ENCODE data around the gene NPTX1.
"Not testable (repeated sequence)": the region's sequence is repeated elsewhere in the genome, so short reads cannot be mapped to it uniquely, and the experiment has no call there.

NPTX1 gene

GRCh38 chr17:80511222-80512180, 35.1 kb upstream of the NPTX1 start:
- DNase-seq (no peak), ATAC-seq (replicated peaks) (no peak)
- Mint-ChIP-seq H3K27me3 (peaks cover 16 to 17% of the 10 kb centered on the region in 2 donors), H3K9me3 (no peaks in the 10 kb centered on the region), H3K36me3 (no peaks in the 10 kb centered on the region), H3K4me3 (no peak overlapping the region), H3K4me1 (no peaks in the 10 kb centered on the region), H3K27ac (no peak overlapping the region)

- Mint-ChIP-seq H3K36me3 (no peaks in the 10 kb centered on the region), H3K4me1 (no peaks in the 10 kb centered on the region), H3K4me3 (no peak overlapping the region), H3K27ac (no peak overlapping the region), H3K9me3 (no peaks in the 10 kb centered on the region), H3K27me3 (peaks cover 16 to 18% of the 10 kb centered on the region in 2 donors)
- DNase-seq (no peak), ATAC-seq (replicated peaks) (no peak)
Observed at GRCh38 chr17:80510772-80511171, 34.4 kb upstream of the NPTX1 start.

GRCh38 chr17:80510132-80510531, 33.7 kb upstream of the NPTX1 start:
- no peaks in the 10 kb centered on the region for H3K36me3 Mint-ChIP-seq
- no peaks in the 10 kb centered on the region for H3K4me1 Mint-ChIP-seq
- no peaks in the 10 kb centered on the region for H3K9me3 Mint-ChIP-seq
- H3K27ac Mint-ChIP-seq, result no peak overlapping the region
- DNase-seq, result no peak
- ATAC-seq (replicated peaks), result no peak
- H3K4me3 Mint-ChIP-seq, result no peak overlapping the region
- peaks cover 16 to 18% of the 10 kb centered on the region in 2 donors for H3K27me3 Mint-ChIP-seq

GRCh38 chr17:80509311-80509710, 32.9 kb upstream of the NPTX1 start:
- Mint-ChIP-seq H3K9me3 (no peaks in the 10 kb centered on the region), H3K36me3 (no peaks in the 10 kb centered on the region), H3K4me3 (no peak overlapping the region), H3K27me3 (peaks cover 18 to 19% of the 10 kb centered on the region in 2 donors), H3K4me1 (no peaks in the 10 kb centered on the region), H3K27ac (no peak overlapping the region)
- ATAC-seq (replicated peaks) (no peak), DNase-seq (no peak)

- Mint-ChIP-seq H3K36me3 (no peaks in the 10 kb centered on the region), H3K9me3 (no peaks in the 10 kb centered on the region), H3K4me1 (no peaks in the 10 kb centered on the region), H3K27ac (no peak overlapping the region), H3K4me3 (no peak overlapping the region), H3K27me3 (peaks cover 23 to 25% of the 10 kb centered on the region in 2 donors)
- ATAC-seq (replicated peaks) (no peak), DNase-seq (no peak)
Observed at GRCh38 chr17:80507965-80508364, 31.6 kb upstream of the NPTX1 start.

- H3K4me3 Mint-ChIP-seq; H3K9me3 Mint-ChIP-seq; DNase-seq; H3K4me1 Mint-ChIP-seq; H3K36me3 Mint-ChIP-seq; ATAC-seq (replicated peaks); H3K27ac Mint-ChIP-seq: not testable (repeated sequence)
- H3K27me3 Mint-ChIP-seq, result peaks cover 21 to 29% of the 10 kb centered on the region in 2 donors
Observed at GRCh38 chr17:80507177-80507576, 30.8 kb upstream of the NPTX1 start.

- Mint-ChIP-seq H3K36me3 (no peaks in the 10 kb centered on the region), H3K27me3 (peaks cover 21 to 47% of the 10 kb centered on the region in 2 donors), H3K27ac (no peak overlapping the region), H3K4me3 (no peak overlapping the region), H3K4me1 (no peaks in the 10 kb centered on the region), H3K9me3 (no peaks in the 10 kb centered on the region)
- DNase-seq (no peak), ATAC-seq (replicated peaks) (no peak)
Observed at GRCh38 chr17:80504686-80505413, 28.4 kb upstream of the NPTX1 start.

GRCh38 chr17:80503921-80504320, 27.5 kb upstream of the NPTX1 start:
- DNase-seq, result no peak
- Mint-ChIP-seq H3K9me3 (no peaks in the 10 kb centered on the region), H3K4me1 (no peaks in the 10 kb centered on the region), H3K36me3 (no peaks in the 10 kb centered on the region), H3K27me3 (peaks cover 25 to 55% of the 10 kb centered on the region in 2 donors), H3K27ac (no peak overlapping the region), H3K4me3 (no peak overlapping the region)
- ATAC-seq (replicated peaks), result no peak

GRCh38 chr17:80503031-80503430, 26.6 kb upstream of the NPTX1 start:
- no peaks in the 10 kb centered on the region for H3K4me1 Mint-ChIP-seq
- H3K36me3 Mint-ChIP-seq, result no peaks in the 10 kb centered on the region
- H3K4me3 Mint-ChIP-seq, result no peak overlapping the region
- H3K27ac Mint-ChIP-seq, result no peak overlapping the region
- H3K27me3 Mint-ChIP-seq, result peaks cover 25 to 62% of the 10 kb centered on the region in 2 donors
- ATAC-seq (replicated peaks), result no peak
- no peak for DNase-seq
- H3K9me3 Mint-ChIP-seq, result no peaks in the 10 kb centered on the region

- Mint-ChIP-seq H3K4me1 (peaks cover 0 to 2% of the 10 kb centered on the region in 2 donors), H3K27ac (no peak overlapping the region), H3K36me3 (no peaks in the 10 kb centered on the region), H3K9me3 (no peaks in the 10 kb centered on the region), H3K4me3 (no peak overlapping the region), H3K27me3 (peaks cover 27 to 67% of the 10 kb centered on the region in 2 donors)
- DNase-seq (no peak), ATAC-seq (replicated peaks) (no peak)
Observed at GRCh38 chr17:80502578-80502877, 26.1 kb upstream of the NPTX1 start.

- Mint-ChIP-seq H3K4me3 (no peak overlapping the region), H3K36me3 (no peaks in the 10 kb centered on the region), H3K27ac (no peak overlapping the region), H3K4me1 (peaks cover 0 to 2% of the 10 kb centered on the region in 2 donors), H3K27me3 (peaks cover 30 to 68% of the 10 kb centered on the region in 2 donors), H3K9me3 (no peaks in the 10 kb centered on the region)
- ATAC-seq (replicated peaks) (no peak), DNase-seq (no peak)
Observed at GRCh38 chr17:80501741-80502577, 25.6 kb upstream of the NPTX1 start.

- DNase-seq (no peak), ATAC-seq (replicated peaks) (no peak)
- H3K36me3 Mint-ChIP-seq, result no peaks in the 10 kb centered on the region
- H3K4me1 Mint-ChIP-seq, result peaks cover 0 to 2% of the 10 kb centered on the region in 2 donors
- H3K27me3 Mint-ChIP-seq, result peaks cover 32 to 78% of the 10 kb centered on the region in 2 donors
- no peak overlapping the region for H3K27ac Mint-ChIP-seq
- no peak overlapping the region for H3K4me3 Mint-ChIP-seq
- H3K9me3 Mint-ChIP-seq, result no peaks in the 10 kb centered on the region
Observed at GRCh38 chr17:80499961-80500665, 23.7 kb upstream of the NPTX1 start.

- H3K36me3 Mint-ChIP-seq, result no peaks in the 10 kb centered on the region
- no peak for ATAC-seq (replicated peaks)
- H3K4me1 Mint-ChIP-seq, result peaks cover 0 to 2% of the 10 kb centered on the region in 2 donors
- DNase-seq, result no peak
- peaks cover 32 to 82% of the 10 kb centered on the region in 2 donors for H3K27me3 Mint-ChIP-seq
- no peak overlapping the region for H3K4me3 Mint-ChIP-seq
- H3K9me3 Mint-ChIP-seq, result no peaks in the 10 kb centered on the region
- no peak overlapping the region for H3K27ac Mint-ChIP-seq
Observed at GRCh38 chr17:80499560-80499959, 23.2 kb upstream of the NPTX1 start.

All from stimulated activated naive B cell treated with anti-CD40 and anti-IgM and Interleukin-4, amounts not matched to agents 10 μg/mL and 1 μg/mL and 100 μg/mL, for 72 hours (primary cell).